Right atrium auricular region (tissue), 2 donors: ENCODE data around the gene C6orf136. TPM values are rescaled to one million over a fixed set of nuclear protein-coding genes. Genes with fewer than 3 reads are reported as not detected.

Experiments used
- DNase-seq: peaks from one replicate; pipeline ENCODE4 v3.0.0-alpha.2; 2019; ENCODE audit warnings: low spot score
- H3K27ac ChIP-seq, 2 donors: fragments of 200-600 bp; sonication (generic); 1 replicate in 1 of 2; 2 replicates in 1 of 2; pipeline ENCODE4 v1.5.1; 2016 to 2019
- H3K27me3 ChIP-seq, 2 donors: fragments of 200-600 bp; sonication (generic); one replicate each; pipeline versions ENCODE4 v1.5.1 to v1.6.0; 2017 to 2019
- H3K36me3 ChIP-seq: fragments of 200-600 bp; sonication (generic); one replicate; pipeline ENCODE4 v1.5.1; 2016
- H3K4me1 ChIP-seq, 2 donors: fragments of 200-600 bp; sonication (generic); one replicate each; pipeline versions ENCODE4 v1.5.1 to v1.6.0; 2017 to 2019
- H3K4me3 ChIP-seq, 2 donors: fragments of 200-600 bp; sonication (generic); 1 replicate in 1 of 2; 2 replicates in 1 of 2; pipeline ENCODE4 v1.5.1; 2017 to 2019; ENCODE audit warnings: mild to moderate bottlenecking in 1 of 2, moderate library complexity in 1 of 2
- H3K9me3 ChIP-seq, 2 donors: fragments of 200-600 bp; sonication (generic); one replicate each; pipeline ENCODE4 v1.5.1; 2019
- CTCF ChIP-seq, 2 donors: fragments of 200-600 bp; sonication (generic); IDR thresholded peaks; one replicate each; pipeline ENCODE4 v1.5.1; 2019; ENCODE audit warnings: antibody characterized with exemption in 2 of 2
- total RNA-seq, 2 donors: library from RNA; depleted of rRNA; stranded (reverse); fragments of >200 nt; gene quantifications; one replicate each; pipeline ENCODE4 v1.1.0, GENCODE V29; 2016

Gene C6orf136
- total RNA-seq, 2 donors from 2014 or later, result 28.3 to 29.4 TPM

GRCh38 chr6:30683183-30683979 is 36.4 kb downstream of the C6orf136 start:
- peak overlapping the region; percentile 99 for H3K27ac ChIP-seq
- H3K4me3 ChIP-seq, result peak overlapping the region; percentile 83 to 90
- peaks cover 33% of the 10 kb centered on the region for H3K36me3 ChIP-seq
- peaks cover 0 to 83% of the 10 kb centered on the region in 2 donors for H3K4me1 ChIP-seq
- TF ChIP-seq CTCF (IDR thresholded peaks at IDR 0.05), result no peak
- H3K9me3 ChIP-seq, result no peaks in the 10 kb centered on the region
- no peak for DNase-seq
- no peaks in the 10 kb centered on the region for H3K27me3 ChIP-seq

GRCh38 chr6:30683980-30684338 is 37.0 kb downstream of the C6orf136 start:
- Histone ChIP-seq H3K9me3 (no peaks in the 10 kb centered on the region), H3K27ac (peak overlapping the region; percentile 99), H3K4me1 (peaks cover 0 to 88% of the 10 kb centered on the region in 2 donors), H3K27me3 (no peaks in the 10 kb centered on the region), H3K36me3 (peaks cover 28% of the 10 kb centered on the region), H3K4me3 (peak overlapping the region; percentile 83 to 90)
- DNase-seq, result no peak
- TF ChIP-seq CTCF (IDR thresholded peaks at IDR 0.05), result no peak

DNA sequence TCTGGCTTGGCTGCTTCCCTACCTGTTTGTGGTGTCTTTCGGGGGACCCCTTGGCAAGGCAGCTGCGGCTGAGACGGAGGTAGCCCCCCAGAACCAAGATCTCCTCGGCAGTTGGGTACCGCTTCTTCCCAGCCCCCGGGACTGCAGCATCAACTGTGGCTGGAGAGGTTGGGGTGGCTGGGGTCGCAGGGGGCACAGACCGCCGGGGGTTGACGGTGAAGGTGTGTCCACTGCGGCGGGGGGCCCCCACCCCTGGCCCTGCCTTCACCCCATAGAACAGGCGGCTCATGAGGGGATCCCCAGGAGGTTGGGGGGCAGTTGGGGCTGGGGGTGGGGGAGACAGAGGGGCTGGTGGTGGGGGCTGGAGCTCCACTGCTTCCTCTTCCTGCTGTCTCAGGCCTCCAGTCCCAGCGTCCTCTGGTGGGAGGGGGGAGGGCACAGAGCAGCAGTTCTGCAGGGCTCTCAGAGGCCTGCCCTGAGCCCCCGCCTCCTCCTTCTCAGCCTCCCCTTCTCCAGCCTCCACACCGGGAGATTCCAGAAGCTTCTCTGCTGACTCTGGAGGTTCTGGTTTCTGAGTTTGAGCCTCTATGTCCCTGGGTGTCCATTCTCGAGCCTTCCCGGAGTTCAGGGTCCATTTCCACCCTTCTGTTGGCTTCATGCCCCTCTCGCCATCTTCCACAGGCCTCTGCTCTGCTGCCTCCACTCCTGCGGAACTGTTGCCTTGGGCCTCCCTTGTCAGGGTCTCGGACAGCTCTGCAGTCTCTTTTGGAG is 37.6 kb downstream of the C6orf136 start:
- Histone ChIP-seq H3K9me3 (no peaks in the 10 kb centered on the region), H3K27ac (peak overlapping the region; percentile 99), H3K27me3 (no peaks in the 10 kb centered on the region), H3K4me3 (peak overlapping the region; percentile 83 to 90), H3K4me1 (peaks cover 0 to 88% of the 10 kb centered on the region in 2 donors), H3K36me3 (peaks cover 28% of the 10 kb centered on the region)
- no peak for TF ChIP-seq CTCF (IDR thresholded peaks at IDR 0.05)
- DNase-seq, result no peak

- TF ChIP-seq CTCF (IDR thresholded peaks at IDR 0.05), result no peak
- Histone ChIP-seq H3K27ac (peak overlapping the region; percentile 99), H3K36me3 (peaks cover 21% of the 10 kb centered on the region), H3K27me3 (no peaks in the 10 kb centered on the region), H3K9me3 (no peaks in the 10 kb centered on the region), H3K4me3 (peak overlapping the region; percentile 83 to 90), H3K4me1 (peaks cover 0 to 87% of the 10 kb centered on the region in 2 donors)
- DNase-seq, result no peak
These were observed 38.5 kb downstream of the C6orf136 start for GRCh38 chr6:30685157-30686008.

- peaks cover 0 to 83% of the 10 kb centered on the region in 2 donors for H3K4me1 ChIP-seq
These were observed 39.3 kb downstream of the C6orf136 start, which contains the start of gene PPP1R18 for GRCh38 chr6:30686009-30686907. Gene PPP1R18, minus strand, starts transcription at chr6:30686645. Its CDS starts 627 bp downstream, at chr6:30686018.

More at GRCh38 chr6:30686009-30686907, 39.3 kb downstream of the C6orf136 start, which contains the start of gene PPP1R18:
- Histone ChIP-seq H3K4me3 (peak within 1 kb of the TSS; percentile 83 to 90), H3K36me3 (peaks cover 15% of the 10 kb centered on the region), H3K27ac (peak within 1 kb of the TSS; percentile 99), H3K27me3 (no peaks in the 10 kb centered on the region), H3K9me3 (no peaks in the 10 kb centered on the region)
- peak; percentile 86 for DNase-seq
- TF ChIP-seq CTCF (IDR thresholded peaks at IDR 0.05), result no peak
